T-cell (primary cell): Measurements from ENCODE around the gene CYFIP1. TPM values are rescaled to one million over a fixed set of nuclear protein-coding genes. Genes with fewer than 3 reads are reported as not detected.
"Not testable (repeated sequence)": the region's sequence is repeated elsewhere in the genome, so short reads cannot be mapped to it uniquely, and the experiment has no call there.

ENCODE experiments used
- ATAC-seq, 4 experiments: fragments of 200-7000 bp in 3 of 4; fragments of 150-1000 bp in 1 of 4; cut with Tn5 transposase; replicated peaks in 1 of 4; 1 replicate in 3 of 4; 2 replicates in 1 of 4; pipeline ENCODE4 v1.10.0; 2021; ENCODE audit warnings: moderate library complexity in 3 of 4, mild to moderate bottlenecking in 2 of 4, moderate number of reproducible peaks in 1 of 4
- CTCF ChIA-PET, 2 donors: fragments of 300-600 bp; sonication (Branson Sonifier 250); formaldehyde crosslinking; loops; one replicate each; lab custom pipeline; 2022; ENCODE audit warnings: antibody characterized with exemption in 2 of 2; lab: Charles Lee
- POLR2A ChIA-PET, 2 donors: fragments of 300-600 bp; sonication (Branson Sonifier 250); formaldehyde crosslinking; loops; one replicate each; lab custom pipeline; 2022; ENCODE audit warnings: antibody characterized with exemption in 2 of 2; lab: Charles Lee
- DNase-seq, 35 experiments: peaks; one replicate each; pipeline versions ENCODE4 v3.0.0 to v3.0.0-alpha.2; 2013 to 2023
- H3K27ac ChIP-seq: one replicate; pipeline ENCODE4 v1.5.1; 2013; ENCODE audit warnings: low read length
- H3K27me3 ChIP-seq, 2 experiments: replicated peaks in 1 of 2; 1 replicate in 1 of 2; 2 replicates in 1 of 2; pipeline versions ENCODE4 v1.6.1 to v1.7.0; 2013; ENCODE audit warnings: low read length in 1 of 2, mixed read lengths in 1 of 2; ENCODE audit not compliant: control insufficient read depth in 2 of 2, insufficient read depth in 2 of 2; ENCODE audit errors: extremely low read depth in 1 of 2
- H3K36me3 ChIP-seq, 2 donors: 1 replicate in 1 of 2; 2 replicates in 1 of 2; pipeline versions ENCODE4 v1.6.1 to v1.7.0; 2013; ENCODE audit warnings: low read length in 1 of 2; ENCODE audit not compliant: control insufficient read depth in 2 of 2, insufficient read depth in 1 of 2; ENCODE audit errors: extremely low read depth in 1 of 2
- H3K4me1 ChIP-seq, 2 experiments: 1 replicate in 1 of 2; 2 replicates in 1 of 2; pipeline versions ENCODE4 v1.6.1 to v1.7.0; 2013; ENCODE audit warnings: low read length in 2 of 2, mixed read lengths in 1 of 2; ENCODE audit not compliant: insufficient read depth in 2 of 2, control insufficient read depth in 1 of 2; ENCODE audit errors: extremely low read depth in 1 of 2
- H3K4me3 ChIP-seq, 2 donors: 1 replicate in 1 of 2; 2 replicates in 1 of 2; pipeline versions ENCODE4 v1.5.1 to v1.7.0; 2013; ENCODE audit warnings: mild to moderate bottlenecking in 2 of 2, low read length in 1 of 2, moderate library complexity in 1 of 2; ENCODE audit not compliant: control insufficient read depth in 1 of 2; ENCODE audit errors: extremely low read depth in 1 of 2
- H3K9me3 ChIP-seq: 2 replicates; pipeline ENCODE4 v1.7.0; 2013
- H3K27ac Mint-ChIP-seq, 2 donors: one replicate each; pipeline ENCODE4 v1.8.0; 2020 to 2021; ENCODE audit warnings: mild to moderate bottlenecking in 2 of 2, mixed read lengths in 2 of 2
- H3K27me3 Mint-ChIP-seq, 2 donors: one replicate each; pipeline ENCODE4 v1.8.0; 2021 to 2022; ENCODE audit warnings: mixed read lengths in 2 of 2
- H3K36me3 Mint-ChIP-seq: one replicate; pipeline ENCODE4 v1.8.0; 2021; ENCODE audit warnings: mixed read lengths
- H3K4me1 Mint-ChIP-seq, 3 donors: one replicate each; pipeline ENCODE4 v1.8.0; 2020 to 2022; ENCODE audit warnings: mixed read lengths in 3 of 3, mild to moderate bottlenecking in 1 of 3
- H3K4me3 Mint-ChIP-seq, 3 donors: one replicate each; pipeline ENCODE4 v1.8.0; 2020 to 2022; ENCODE audit warnings: mild to moderate bottlenecking in 3 of 3, mixed read lengths in 3 of 3, moderate library complexity in 3 of 3
- H3K9me3 Mint-ChIP-seq, 3 donors: one replicate each; pipeline ENCODE4 v1.8.0; 2020 to 2022; ENCODE audit warnings: mixed read lengths in 3 of 3
- WGBS: methylation state at CpG from one replicate; pipeline ENCODE4 v1.1.5; 2013; ENCODE audit warnings: missing lambda C conversion rate; ENCODE audit not compliant: insufficient coverage; 5-methylcytosine and 5-hydroxymethylcytosine counted together
- total RNA-seq, 35 experiments: library from RNA in 6 of 35; stranded (reverse) in 6 of 35; fragments of 120-200 nt in 1 of 35; gene quantifications; one replicate each; pipeline versions ENCODE4 v1.2.1 to v1.2.4 and lab custom pipeline; 2013 to 2026

CYFIP1 gene
- 10 to 100 TPM in 1 of 5 donors, 1 to 10 TPM in 4; 3.8 to 10.2 (median 7.9) TPM for total RNA-seq
- total RNA-seq (2013) = 5.4 TPM
- total RNA-seq (lab: John Stamatoyannopoulos, UW) = 3.9 to 94.1 (median 11.9) reads per million in 29 experiments

- Histone ChIP-seq H3K27me3 (peaks cover 0 to 26% of the 10 kb centered on the region in 2 experiments), H3K9me3 (no peaks in the 10 kb centered on the region), H3K27ac (no peak within 1 kb of the TSS), H3K4me1 (peaks cover 3 to 16% of the 10 kb centered on the region in 2 experiments), H3K36me3 (no peaks in the 10 kb centered on the region), H3K4me3 (peak within 1 kb of the TSS; percentile 58 to 95)
- H3K27ac Mint-ChIP-seq = no peak within 1 kb of the TSS
- 1% methylated on average over 84 of the region's 93 CpGs for WGBS
- no peaks in the 10 kb centered on the region for H3K36me3 Mint-ChIP-seq
- DNase-seq (peak in 4 of 35 experiments; percentile 4 to 9 (median 6)), ATAC-seq (peak; percentile 29 to 48 (median 40))
- H3K4me3 Mint-ChIP-seq = peak within 1 kb of the TSS; percentile 83 to 93 (median 89)
- ChIA-PET CTCF (no interaction called here), POLR2A (no interaction called here)
- no peaks in the 10 kb centered on the region for H3K9me3 Mint-ChIP-seq
- H3K27me3 Mint-ChIP-seq = peaks cover 10 to 18% of the 10 kb centered on the region in 2 donors
- H3K4me1 Mint-ChIP-seq = peaks cover 13 to 16% (median 15%) of the 10 kb centered on the region in 3 donors
Observed at GRCh38 chr15:22980189-22981050, at the start of gene CYFIP1. TSS of gene CYFIP1 (minus strand) at chr15:22980368. CDS start at chr15:22947285, 33,083 bp downstream.

- Mint-ChIP-seq H3K4me3 (no peak overlapping the region), H3K4me1 (no peaks in the 10 kb centered on the region), H3K27ac (no peak overlapping the region), H3K36me3 (peaks cover 45% of the 10 kb centered on the region), H3K9me3 (no peaks in the 10 kb centered on the region), H3K27me3 (no peaks in the 10 kb centered on the region)
- no peak for DNase-seq
- peaks cover 12 to 74% of the 10 kb centered on the region in 2 donors for H3K36me3 ChIP-seq
- H3K9me3 ChIP-seq = no peaks in the 10 kb centered on the region
- no peak overlapping the region for H3K27ac ChIP-seq
- H3K4me3 ChIP-seq = no peak overlapping the region
- no peaks in the 10 kb centered on the region for H3K4me1 ChIP-seq
- ChIA-PET POLR2A (no interaction called here), CTCF (no interaction called here)
- no peaks in the 10 kb centered on the region for H3K27me3 ChIP-seq
- no peak for ATAC-seq
- WGBS = no CpG with 5 or more reads among the region's 1 CpG
Observed at GRCh38 chr15:23026218-23026617, 46.0 kb upstream of the CYFIP1 start.

- no peak overlapping the region for H3K27ac ChIP-seq
- H3K4me3 ChIP-seq = no peak overlapping the region
- no peaks in the 10 kb centered on the region for H3K27me3 ChIP-seq
- H3K9me3 ChIP-seq = no peaks in the 10 kb centered on the region
- Mint-ChIP-seq H3K27ac (no peak overlapping the region), H3K27me3 (no peaks in the 10 kb centered on the region), H3K4me3 (no peak overlapping the region), H3K36me3 (peaks cover 45% of the 10 kb centered on the region), H3K9me3 (no peaks in the 10 kb centered on the region), H3K4me1 (no peaks in the 10 kb centered on the region)
- ATAC-seq (no peak), DNase-seq (no peak)
- peaks cover 15 to 71% of the 10 kb centered on the region in 2 donors for H3K36me3 ChIP-seq
- CTCF ChIA-PET = interaction anchor here in 1 of 2 donors (1.6 kb wide), 1 partner anchor 14 kb away, joined by 5 read pairs; no protein-coding TSS in a partner anchor
- WGBS = no CpG with 5 or more reads among the region's 2 CpGs
- H3K4me1 ChIP-seq = no peaks in the 10 kb centered on the region
- POLR2A ChIA-PET = no interaction called here
Observed at GRCh38 chr15:23022156-23022555, 42.0 kb upstream of the CYFIP1 start.

- ChIA-PET CTCF (no interaction called here), POLR2A (no interaction called here)
- ATAC-seq (peak in 1 of 4 experiments; percentile 9), DNase-seq (no peak)
- no peaks in the 10 kb centered on the region for H3K27me3 ChIP-seq
- H3K27me3 Mint-ChIP-seq = no peaks in the 10 kb centered on the region
- no peak overlapping the region for H3K4me3 ChIP-seq
- 100% methylated on average over 3 of the region's 3 CpGs for WGBS
- peaks cover 0 to 3% (median 0%) of the 10 kb centered on the region in 3 donors for H3K4me1 Mint-ChIP-seq
- no peaks in the 10 kb centered on the region for H3K4me1 ChIP-seq
- no peak overlapping the region for H3K27ac ChIP-seq
- H3K36me3 Mint-ChIP-seq = peaks cover 48% of the 10 kb centered on the region
- no peak overlapping the region for H3K27ac Mint-ChIP-seq
- H3K9me3 ChIP-seq = no peaks in the 10 kb centered on the region
- peaks cover 13 to 52% of the 10 kb centered on the region in 2 donors for H3K36me3 ChIP-seq
- no peak overlapping the region for H3K4me3 Mint-ChIP-seq
- H3K9me3 Mint-ChIP-seq = no peaks in the 10 kb centered on the region
Observed at GRCh38 chr15:23014394-23015000, 34.3 kb upstream of the CYFIP1 start.

GRCh38 chr15:23013681-23014080 is 33.5 kb upstream of the CYFIP1 start:
- peaks cover 0 to 3% (median 0%) of the 10 kb centered on the region in 3 donors for H3K4me1 Mint-ChIP-seq
- Histone ChIP-seq H3K4me3 (no peak overlapping the region), H3K27me3 (no peaks in the 10 kb centered on the region), H3K4me1 (no peaks in the 10 kb centered on the region), H3K36me3 (peaks cover 13 to 45% of the 10 kb centered on the region in 2 donors), H3K9me3 (no peaks in the 10 kb centered on the region), H3K27ac (no peak overlapping the region)
- no peaks in the 10 kb centered on the region for H3K9me3 Mint-ChIP-seq
- POLR2A ChIA-PET = no interaction called here
- CTCF ChIA-PET = no interaction called here
- 97% methylated on average over 5 of the region's 5 CpGs for WGBS
- DNase-seq (no peak), ATAC-seq (no peak)
- no peaks in the 10 kb centered on the region for H3K27me3 Mint-ChIP-seq
- H3K36me3 Mint-ChIP-seq = peaks cover 46% of the 10 kb centered on the region
- H3K4me3 Mint-ChIP-seq = no peak overlapping the region
- H3K27ac Mint-ChIP-seq = no peak overlapping the region

- H3K27me3 ChIP-seq, H3K4me3 ChIP-seq, H3K27ac Mint-ChIP-seq, ATAC-seq, H3K27ac ChIP-seq, H3K27me3 Mint-ChIP-seq, POLR2A ChIA-PET, H3K4me1 Mint-ChIP-seq, CTCF ChIA-PET, H3K4me3 Mint-ChIP-seq, H3K4me1 ChIP-seq, H3K9me3 Mint-ChIP-seq, DNase-seq, H3K9me3 ChIP-seq: not testable (repeated sequence)
- 93% methylated on average over 3 of the region's 9 CpGs for WGBS
- peaks cover 10 to 53% of the 10 kb centered on the region in 2 donors for H3K36me3 ChIP-seq
- H3K36me3 Mint-ChIP-seq = peaks cover 45% of the 10 kb centered on the region
Observed at GRCh38 chr15:23012616-23013015, 32.4 kb upstream of the CYFIP1 start.
